K562 (cell line): Measurements from ENCODE around the gene FTO.

Experiments
- ARHGAP35 ChIP-seq: fragments of 450-650 bp; IDR thresholded peaks from 2 replicates; pipeline ENCODE4 v1.6.1; 2018; ENCODE audit not compliant: partially characterized antibody
- CBX3 ChIP-seq, 2 experiments: IDR thresholded peaks; 1 replicate in 1 of 2; 2 replicates in 1 of 2; pipeline ENCODE4 v1.6.1; 2012; ENCODE audit warnings: inconsistent platforms in 2 of 2, low read length in 2 of 2, borderline replicate concordance in 1 of 2, control low read depth in 1 of 2
- DNMT1 ChIP-seq: fragments of 450-650 bp; IDR thresholded peaks from 2 replicates; pipeline ENCODE4 v1.6.1; 2016; ENCODE audit warnings: antibody characterized with exemption, mild to moderate bottlenecking
- EZH2 ChIP-seq: IDR thresholded peaks from 2 replicates; pipeline ENCODE4 v1.6.1; 2012; ENCODE audit warnings: low read depth, mild to moderate bottlenecking, inconsistent platforms, low read length, borderline replicate concordance
- KDM1A ChIP-seq, 2 experiments: fragments of 450-650 bp; IDR thresholded peaks; 2 replicates each; pipeline ENCODE4 v1.6.1; 2016; ENCODE audit warnings: mild to moderate bottlenecking in 2 of 2
- MAFK ChIP-seq: IDR thresholded peaks from 2 replicates; pipeline ENCODE4 v1.6.1; 2011; ENCODE audit warnings: low read length, improper control_type of control experiment
- POLR2A ChIP-seq: fragments of 450-650 bp; conservative IDR thresholded peaks from 2 replicates; pipeline ENCODE4 v1.6.1; 2016
- RAD51 ChIP-seq: fragments of 450-650 bp; IDR thresholded peaks from 2 replicates; pipeline ENCODE4 v1.7.1; 2016; ENCODE audit warnings: low read depth, mild to moderate bottlenecking, borderline replicate concordance
- SIN3A ChIP-seq, 2 experiments: fragments of 150-350 bp in 1 of 2; IDR thresholded peaks; 2 replicates each; pipeline ENCODE4 v1.6.1; 2011 to 2016; ENCODE audit warnings: borderline replicate concordance in 2 of 2, low read depth in 2 of 2, low read length in 2 of 2, mild to moderate bottlenecking in 2 of 2, moderate library complexity in 2 of 2; ENCODE audit not compliant: control insufficient read depth in 1 of 2
- TARDBP ChIP-seq: fragments of 450-650 bp; IDR thresholded peaks from 2 replicates; pipeline ENCODE4 v1.6.1; 2016
- TF ChIP-seq, protein P1 (sequence below): fragments of 450-650 bp; IDR thresholded peaks from 2 replicates; pipeline ENCODE4 v1.6.1; 2016; ENCODE audit warnings: mild to moderate bottlenecking, moderate library complexity
- TF ChIP-seq, protein P2 (sequence below), 3 experiments: IDR thresholded peaks in 2 of 3; conservative IDR thresholded peaks in 1 of 3; 2 replicates each; pipeline ENCODE4 v1.5.1; 2011 to 2012; ENCODE audit warnings: low read length in 3 of 3, mild to moderate bottlenecking in 3 of 3, control low read depth in 2 of 3, improper control_type of control experiment in 1 of 3, inconsistent platforms in 1 of 3, low read depth in 1 of 3, mixed read lengths in 1 of 3, moderate library complexity in 1 of 3; ENCODE audit not compliant: insufficient read depth in 2 of 3

DNA sequence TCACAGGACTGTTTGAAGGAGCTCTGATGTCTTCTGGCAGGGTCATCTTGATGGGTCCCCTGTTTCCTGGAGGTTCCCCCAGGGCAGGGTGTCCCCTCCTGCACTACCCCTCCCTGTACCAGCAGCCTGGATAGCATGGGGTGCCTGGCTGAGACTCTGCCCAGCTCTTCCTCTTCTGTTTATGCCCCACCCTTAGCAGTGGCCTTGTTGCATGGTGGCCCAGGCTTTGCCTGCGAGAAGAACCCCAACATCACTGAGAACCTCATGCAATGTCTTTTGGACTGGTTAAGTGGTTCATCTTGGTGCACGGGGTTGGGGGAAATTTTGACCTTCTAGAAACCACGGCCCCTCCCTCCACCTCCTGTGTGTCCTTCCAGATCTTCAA is 460.8 kb downstream of the FTO start:
- TF ChIP-seq MAFK, result no peak
- no peak for TF ChIP-seq KDM1A (IDR thresholded peaks at IDR 0.05)
- no peak for TF ChIP-seq ARHGAP35
- no peak for TF ChIP-seq DNMT1
- TF ChIP-seq TARDBP, result no peak
- no peak for TF ChIP-seq CBX3 (IDR thresholded peaks at IDR 0.05; ENCODE audit: borderline replicate concordance in 1 of 2, low read length in 2 of 2)
- no peak for TF ChIP-seq RAD51
- no peak for TF ChIP-seq POLR2A
- TF ChIP-seq, protein P1, sequence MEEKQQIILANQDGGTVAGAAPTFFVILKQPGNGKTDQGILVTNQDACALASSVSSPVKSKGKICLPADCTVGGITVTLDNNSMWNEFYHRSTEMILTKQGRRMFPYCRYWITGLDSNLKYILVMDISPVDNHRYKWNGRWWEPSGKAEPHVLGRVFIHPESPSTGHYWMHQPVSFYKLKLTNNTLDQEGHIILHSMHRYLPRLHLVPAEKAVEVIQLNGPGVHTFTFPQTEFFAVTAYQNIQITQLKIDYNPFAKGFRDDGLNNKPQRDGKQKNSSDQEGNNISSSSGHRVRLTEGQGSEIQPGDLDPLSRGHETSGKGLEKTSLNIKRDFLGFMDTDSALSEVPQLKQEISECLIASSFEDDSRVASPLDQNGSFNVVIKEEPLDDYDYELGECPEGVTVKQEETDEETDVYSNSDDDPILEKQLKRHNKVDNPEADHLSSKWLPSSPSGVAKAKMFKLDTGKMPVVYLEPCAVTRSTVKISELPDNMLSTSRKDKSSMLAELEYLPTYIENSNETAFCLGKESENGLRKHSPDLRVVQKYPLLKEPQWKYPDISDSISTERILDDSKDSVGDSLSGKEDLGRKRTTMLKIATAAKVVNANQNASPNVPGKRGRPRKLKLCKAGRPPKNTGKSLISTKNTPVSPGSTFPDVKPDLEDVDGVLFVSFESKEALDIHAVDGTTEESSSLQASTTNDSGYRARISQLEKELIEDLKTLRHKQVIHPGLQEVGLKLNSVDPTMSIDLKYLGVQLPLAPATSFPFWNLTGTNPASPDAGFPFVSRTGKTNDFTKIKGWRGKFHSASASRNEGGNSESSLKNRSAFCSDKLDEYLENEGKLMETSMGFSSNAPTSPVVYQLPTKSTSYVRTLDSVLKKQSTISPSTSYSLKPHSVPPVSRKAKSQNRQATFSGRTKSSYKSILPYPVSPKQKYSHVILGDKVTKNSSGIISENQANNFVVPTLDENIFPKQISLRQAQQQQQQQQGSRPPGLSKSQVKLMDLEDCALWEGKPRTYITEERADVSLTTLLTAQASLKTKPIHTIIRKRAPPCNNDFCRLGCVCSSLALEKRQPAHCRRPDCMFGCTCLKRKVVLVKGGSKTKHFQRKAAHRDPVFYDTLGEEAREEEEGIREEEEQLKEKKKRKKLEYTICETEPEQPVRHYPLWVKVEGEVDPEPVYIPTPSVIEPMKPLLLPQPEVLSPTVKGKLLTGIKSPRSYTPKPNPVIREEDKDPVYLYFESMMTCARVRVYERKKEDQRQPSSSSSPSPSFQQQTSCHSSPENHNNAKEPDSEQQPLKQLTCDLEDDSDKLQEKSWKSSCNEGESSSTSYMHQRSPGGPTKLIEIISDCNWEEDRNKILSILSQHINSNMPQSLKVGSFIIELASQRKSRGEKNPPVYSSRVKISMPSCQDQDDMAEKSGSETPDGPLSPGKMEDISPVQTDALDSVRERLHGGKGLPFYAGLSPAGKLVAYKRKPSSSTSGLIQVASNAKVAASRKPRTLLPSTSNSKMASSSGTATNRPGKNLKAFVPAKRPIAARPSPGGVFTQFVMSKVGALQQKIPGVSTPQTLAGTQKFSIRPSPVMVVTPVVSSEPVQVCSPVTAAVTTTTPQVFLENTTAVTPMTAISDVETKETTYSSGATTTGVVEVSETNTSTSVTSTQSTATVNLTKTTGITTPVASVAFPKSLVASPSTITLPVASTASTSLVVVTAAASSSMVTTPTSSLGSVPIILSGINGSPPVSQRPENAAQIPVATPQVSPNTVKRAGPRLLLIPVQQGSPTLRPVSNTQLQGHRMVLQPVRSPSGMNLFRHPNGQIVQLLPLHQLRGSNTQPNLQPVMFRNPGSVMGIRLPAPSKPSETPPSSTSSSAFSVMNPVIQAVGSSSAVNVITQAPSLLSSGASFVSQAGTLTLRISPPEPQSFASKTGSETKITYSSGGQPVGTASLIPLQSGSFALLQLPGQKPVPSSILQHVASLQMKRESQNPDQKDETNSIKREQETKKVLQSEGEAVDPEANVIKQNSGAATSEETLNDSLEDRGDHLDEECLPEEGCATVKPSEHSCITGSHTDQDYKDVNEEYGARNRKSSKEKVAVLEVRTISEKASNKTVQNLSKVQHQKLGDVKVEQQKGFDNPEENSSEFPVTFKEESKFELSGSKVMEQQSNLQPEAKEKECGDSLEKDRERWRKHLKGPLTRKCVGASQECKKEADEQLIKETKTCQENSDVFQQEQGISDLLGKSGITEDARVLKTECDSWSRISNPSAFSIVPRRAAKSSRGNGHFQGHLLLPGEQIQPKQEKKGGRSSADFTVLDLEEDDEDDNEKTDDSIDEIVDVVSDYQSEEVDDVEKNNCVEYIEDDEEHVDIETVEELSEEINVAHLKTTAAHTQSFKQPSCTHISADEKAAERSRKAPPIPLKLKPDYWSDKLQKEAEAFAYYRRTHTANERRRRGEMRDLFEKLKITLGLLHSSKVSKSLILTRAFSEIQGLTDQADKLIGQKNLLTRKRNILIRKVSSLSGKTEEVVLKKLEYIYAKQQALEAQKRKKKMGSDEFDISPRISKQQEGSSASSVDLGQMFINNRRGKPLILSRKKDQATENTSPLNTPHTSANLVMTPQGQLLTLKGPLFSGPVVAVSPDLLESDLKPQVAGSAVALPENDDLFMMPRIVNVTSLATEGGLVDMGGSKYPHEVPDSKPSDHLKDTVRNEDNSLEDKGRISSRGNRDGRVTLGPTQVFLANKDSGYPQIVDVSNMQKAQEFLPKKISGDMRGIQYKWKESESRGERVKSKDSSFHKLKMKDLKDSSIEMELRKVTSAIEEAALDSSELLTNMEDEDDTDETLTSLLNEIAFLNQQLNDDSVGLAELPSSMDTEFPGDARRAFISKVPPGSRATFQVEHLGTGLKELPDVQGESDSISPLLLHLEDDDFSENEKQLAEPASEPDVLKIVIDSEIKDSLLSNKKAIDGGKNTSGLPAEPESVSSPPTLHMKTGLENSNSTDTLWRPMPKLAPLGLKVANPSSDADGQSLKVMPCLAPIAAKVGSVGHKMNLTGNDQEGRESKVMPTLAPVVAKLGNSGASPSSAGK, result no peak
- TF ChIP-seq, protein P2, sequence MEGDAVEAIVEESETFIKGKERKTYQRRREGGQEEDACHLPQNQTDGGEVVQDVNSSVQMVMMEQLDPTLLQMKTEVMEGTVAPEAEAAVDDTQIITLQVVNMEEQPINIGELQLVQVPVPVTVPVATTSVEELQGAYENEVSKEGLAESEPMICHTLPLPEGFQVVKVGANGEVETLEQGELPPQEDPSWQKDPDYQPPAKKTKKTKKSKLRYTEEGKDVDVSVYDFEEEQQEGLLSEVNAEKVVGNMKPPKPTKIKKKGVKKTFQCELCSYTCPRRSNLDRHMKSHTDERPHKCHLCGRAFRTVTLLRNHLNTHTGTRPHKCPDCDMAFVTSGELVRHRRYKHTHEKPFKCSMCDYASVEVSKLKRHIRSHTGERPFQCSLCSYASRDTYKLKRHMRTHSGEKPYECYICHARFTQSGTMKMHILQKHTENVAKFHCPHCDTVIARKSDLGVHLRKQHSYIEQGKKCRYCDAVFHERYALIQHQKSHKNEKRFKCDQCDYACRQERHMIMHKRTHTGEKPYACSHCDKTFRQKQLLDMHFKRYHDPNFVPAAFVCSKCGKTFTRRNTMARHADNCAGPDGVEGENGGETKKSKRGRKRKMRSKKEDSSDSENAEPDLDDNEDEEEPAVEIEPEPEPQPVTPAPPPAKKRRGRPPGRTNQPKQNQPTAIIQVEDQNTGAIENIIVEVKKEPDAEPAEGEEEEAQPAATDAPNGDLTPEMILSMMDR (IDR thresholded peaks at IDR 0.05 in 2 of 3, conservative IDR thresholded peaks at IDR 0.05 in 1 of 3; ENCODE audit: insufficient read depth in 2 of 3, low read depth in 1 of 3, low read length in 3 of 3), result no peak
- TF ChIP-seq SIN3A (IDR thresholded peaks at IDR 0.05; ENCODE audit: borderline replicate concordance in 2 of 2, control insufficient read depth in 1 of 2, low read depth in 2 of 2, low read length in 2 of 2), result no peak
- no peak for TF ChIP-seq EZH2
